Adrenal gland (tissue), 12 donors: ENCODE data around the gene TBC1D16. TPM values are rescaled to one million over a fixed set of nuclear protein-coding genes. Genes with fewer than 3 reads are reported as not detected.

Experiments
- DNase-seq, 7 donors: peaks; one replicate each; pipeline ENCODE4 v3.0.0-alpha.2; 2019 to 2020
- H3K27ac ChIP-seq, 5 donors: fragments of 200-600 bp; sonication (generic) in 4 of 5; 1 replicate in 3 of 5; 2 replicates in 2 of 5; pipeline versions ENCODE4 v1.5.1 to v1.8.0; 2016 to 2020; ENCODE audit warnings: mild to moderate bottlenecking in 1 of 5
- H3K27me3 ChIP-seq: fragments of 200-600 bp; 2 replicates; pipeline ENCODE4 v1.8.0; 2021
- H3K36me3 ChIP-seq, 2 donors: fragments of 200-600 bp; replicated peaks in 1 of 2; 1 replicate in 1 of 2; 2 replicates in 1 of 2; pipeline versions ENCODE4 v1.5.1 to v1.8.0; 2018 to 2022
- H3K4me1 ChIP-seq, 2 donors: fragments of 200-600 bp; replicated peaks in 1 of 2; 1 replicate in 1 of 2; 2 replicates in 1 of 2; pipeline versions ENCODE4 v1.5.1 to v1.8.0; 2018 to 2021
- H3K4me3 ChIP-seq, 4 donors: fragments of 200-600 bp; sonication (generic) in 3 of 4; one replicate each; pipeline ENCODE4 v1.5.1; 2016 to 2018
- H3K9me3 ChIP-seq, 3 donors: fragments of 200-600 bp; sonication (generic) in 1 of 3; replicated peaks in 1 of 3; 1 replicate in 2 of 3; 2 replicates in 1 of 3; pipeline versions ENCODE4 v1.5.1 to v1.8.0; 2016 to 2021
- POLR2A ChIP-seq, 2 donors: fragments of 450-650 bp; IDR thresholded peaks; one replicate each; pipeline ENCODE4 v1.6.1; 2017; ENCODE audit warnings: antibody characterized with exemption in 2 of 2, mild to moderate bottlenecking in 2 of 2, moderate library complexity in 1 of 2
- WGBS, 4 donors: extraction: QIAGEN DNeasy Blood & Tissue Kit in 2 of 4; methylation state at CpG; one replicate each; pipeline versions ENCODE4 v1.1.5 to v1.1.7; 2013 to 2017; 5-methylcytosine and 5-hydroxymethylcytosine counted together
- intact Hi-C, 2 donors: fragments of 100-400 bp; cut with DNase I; formaldehyde crosslinking; loops; one replicate each; pipeline versions ENCODE4 v1.14.1 to v1.15.0; 2022 to 2023
- polyA plus RNA-seq, 3 donors: library from polyadenylated mRNA; stranded (reverse); fragments of 200-250 nt in 2 of 3; fragments of 350-450 nt in 1 of 3; fragmentation: Illumina TruSeq in 1 of 3; extraction: RNeasy Lipid Tissue Mini Kit (QIAGEN cat#74804) in 1 of 3; gene quantifications; one replicate each; pipeline ENCODE4 v1.2.3, GENCODE V29; 2013 to 2014
- total RNA-seq, 9 donors: library from RNA; depleted of rRNA in 4 of 9; stranded (reverse); fragments of >200 nt in 4 of 9; fragments of 120-200 nt in 1 of 9; fragmentation: NEBNext Ultra II Directional in 1 of 9; extraction: Animal tissue kit (Norgen Biotek cat#: 25700) in 1 of 9; gene quantifications; one replicate each; pipeline versions ENCODE4 v1.1.0 to v1.2.4, GENCODE V29; 2013 to 2023
- TF ChIP-seq, protein P1 (sequence below), 6 experiments: fragments of 450-650 bp in 4 of 6; fragments of 200-600 bp in 2 of 6; sonication (generic) in 1 of 6; IDR thresholded peaks; 1 replicate in 5 of 6; 2 replicates in 1 of 6; pipeline versions ENCODE4 v1.5.1 to v1.8.0; 2016 to 2021; ENCODE audit warnings: antibody characterized with exemption in 6 of 6, mild to moderate bottlenecking in 2 of 6, moderate library complexity in 1 of 6
- donor health status: healthy with polysubstance abuse.
- donor health status: Bipolar disorder and iron deficiency.
- donor health status: DM: yes; HTN: yes; CAD: no.
- donor health status: DM: no; HTN: no; CAD: no.
- donor health status: DM: no; HTN: no; CAD: no.
- donor health status: DM: yes; HTN: yes; CAD: no.

Gene TBC1D16
- total and polyA plus RNA-seq, 12 donors = 4.2 to 62.5 (median 29.5) TPM

DNA sequence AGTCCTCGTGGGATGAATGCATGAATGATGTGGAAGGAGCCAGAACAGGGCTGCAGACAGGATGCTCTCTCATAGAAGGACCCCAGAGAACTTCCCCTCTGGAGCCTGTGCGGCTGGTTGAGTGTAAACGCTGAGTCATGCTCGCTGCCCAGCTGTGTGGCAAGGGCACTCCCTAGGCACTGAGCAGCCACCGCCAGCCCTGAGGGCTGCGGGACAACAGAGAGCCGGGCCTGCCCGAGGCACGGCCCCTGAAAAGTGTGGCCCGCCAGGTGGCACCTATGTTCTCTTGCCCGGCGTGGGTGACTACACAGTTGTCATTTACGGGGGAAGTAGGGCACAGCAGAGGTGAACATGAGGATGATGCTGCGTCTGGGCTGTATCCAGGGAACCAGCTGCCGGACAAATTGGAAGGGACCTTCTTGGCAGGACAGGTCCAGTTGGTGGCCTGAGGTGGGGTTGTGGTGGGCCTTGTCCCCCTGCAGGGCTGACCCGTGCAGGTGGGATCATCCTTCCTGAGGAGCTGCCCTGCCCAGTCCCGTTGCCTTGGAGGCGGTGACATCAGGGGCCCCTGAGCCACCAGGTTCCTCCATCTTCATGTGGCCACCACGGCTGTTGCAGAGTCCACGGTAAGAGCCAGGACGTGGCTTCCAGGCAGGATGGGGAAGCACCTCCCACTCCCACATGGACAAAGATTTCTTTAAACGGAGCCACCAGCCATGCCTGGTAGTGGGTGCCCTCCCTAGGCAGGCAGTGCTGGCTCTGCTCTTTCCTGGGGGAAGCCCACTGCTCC, 101.6 kb downstream of the TBC1D16 start:
- DNase-seq = peak in 6 of 7 donors; percentile 47 to 69 (median 62)
- Histone ChIP-seq H3K4me1 (peaks cover 0 to 9% of the 10 kb centered on the region in 2 donors), H3K9me3 (no peaks in the 10 kb centered on the region), H3K27ac (no peak overlapping the region), H3K4me3 (no peak overlapping the region), H3K27me3 (peaks cover 14% of the 10 kb centered on the region), H3K36me3 (no peaks in the 10 kb centered on the region)
- TF ChIP-seq POLR2A (IDR thresholded peaks at IDR 0.05) = no peak
- TF ChIP-seq, protein P1, sequence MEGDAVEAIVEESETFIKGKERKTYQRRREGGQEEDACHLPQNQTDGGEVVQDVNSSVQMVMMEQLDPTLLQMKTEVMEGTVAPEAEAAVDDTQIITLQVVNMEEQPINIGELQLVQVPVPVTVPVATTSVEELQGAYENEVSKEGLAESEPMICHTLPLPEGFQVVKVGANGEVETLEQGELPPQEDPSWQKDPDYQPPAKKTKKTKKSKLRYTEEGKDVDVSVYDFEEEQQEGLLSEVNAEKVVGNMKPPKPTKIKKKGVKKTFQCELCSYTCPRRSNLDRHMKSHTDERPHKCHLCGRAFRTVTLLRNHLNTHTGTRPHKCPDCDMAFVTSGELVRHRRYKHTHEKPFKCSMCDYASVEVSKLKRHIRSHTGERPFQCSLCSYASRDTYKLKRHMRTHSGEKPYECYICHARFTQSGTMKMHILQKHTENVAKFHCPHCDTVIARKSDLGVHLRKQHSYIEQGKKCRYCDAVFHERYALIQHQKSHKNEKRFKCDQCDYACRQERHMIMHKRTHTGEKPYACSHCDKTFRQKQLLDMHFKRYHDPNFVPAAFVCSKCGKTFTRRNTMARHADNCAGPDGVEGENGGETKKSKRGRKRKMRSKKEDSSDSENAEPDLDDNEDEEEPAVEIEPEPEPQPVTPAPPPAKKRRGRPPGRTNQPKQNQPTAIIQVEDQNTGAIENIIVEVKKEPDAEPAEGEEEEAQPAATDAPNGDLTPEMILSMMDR (IDR thresholded peaks at IDR 0.05) = no peak
- 45 to 51% (median 48%) methylated on average over 7 to 22 of the region's 22 CpGs for WGBS, 4 donors
- intact Hi-C loops = no loop called here

DNA sequence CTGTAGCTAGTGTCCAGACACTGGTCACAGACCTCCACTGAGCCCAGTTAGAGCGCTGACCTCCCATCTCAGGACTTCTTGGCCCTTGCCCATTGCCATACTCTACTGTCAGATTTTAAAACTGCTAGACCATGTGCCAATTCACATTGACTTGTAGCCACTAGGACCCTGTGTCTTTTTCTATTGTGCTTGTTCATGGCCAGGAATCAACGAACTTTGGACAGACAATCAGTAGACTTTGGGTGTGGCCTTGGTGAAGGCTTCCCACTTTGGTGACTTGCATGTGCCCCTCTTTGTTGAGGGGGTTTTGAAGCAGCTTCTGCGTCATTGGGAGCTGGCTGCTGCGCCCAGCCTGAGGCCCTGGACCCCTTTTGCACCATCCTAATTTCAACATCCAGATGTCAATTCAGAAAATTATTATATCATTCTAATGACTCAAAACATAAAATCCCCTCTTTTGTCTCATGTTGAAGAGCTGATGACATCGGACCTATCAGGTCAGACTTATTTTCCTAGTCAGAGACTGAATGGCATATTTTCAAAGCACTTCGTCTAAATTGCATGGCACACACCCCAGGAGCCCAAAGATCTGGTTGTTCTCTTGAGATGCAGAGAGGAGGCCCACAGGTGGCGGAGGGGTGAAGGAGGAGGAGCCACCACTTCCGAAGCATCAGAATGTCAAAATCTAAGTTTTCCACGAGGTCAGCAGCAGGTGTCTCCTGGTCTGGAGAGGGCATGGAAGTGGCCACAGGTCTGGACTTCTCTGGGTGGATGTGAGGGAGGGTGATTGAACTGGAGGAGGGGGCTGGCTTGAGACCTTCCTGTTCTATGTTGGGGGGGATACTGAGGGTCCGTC, 103.0 kb downstream of the TBC1D16 start:
- Histone ChIP-seq H3K4me1 (peaks cover 0 to 9% of the 10 kb centered on the region in 2 donors), H3K27me3 (peaks cover 15% of the 10 kb centered on the region), H3K9me3 (no peaks in the 10 kb centered on the region), H3K27ac (no peak overlapping the region), H3K4me3 (no peak overlapping the region), H3K36me3 (no peaks in the 10 kb centered on the region)
- no peak for DNase-seq
- 68 to 73% (median 71%) methylated on average over 10 of the region's 10 CpGs for WGBS, 4 donors
- intact Hi-C loops = no loop called here
- no peak for TF ChIP-seq POLR2A (IDR thresholded peaks at IDR 0.05)
- TF ChIP-seq, protein P1 (IDR thresholded peaks at IDR 0.05) = no peak

DNA sequence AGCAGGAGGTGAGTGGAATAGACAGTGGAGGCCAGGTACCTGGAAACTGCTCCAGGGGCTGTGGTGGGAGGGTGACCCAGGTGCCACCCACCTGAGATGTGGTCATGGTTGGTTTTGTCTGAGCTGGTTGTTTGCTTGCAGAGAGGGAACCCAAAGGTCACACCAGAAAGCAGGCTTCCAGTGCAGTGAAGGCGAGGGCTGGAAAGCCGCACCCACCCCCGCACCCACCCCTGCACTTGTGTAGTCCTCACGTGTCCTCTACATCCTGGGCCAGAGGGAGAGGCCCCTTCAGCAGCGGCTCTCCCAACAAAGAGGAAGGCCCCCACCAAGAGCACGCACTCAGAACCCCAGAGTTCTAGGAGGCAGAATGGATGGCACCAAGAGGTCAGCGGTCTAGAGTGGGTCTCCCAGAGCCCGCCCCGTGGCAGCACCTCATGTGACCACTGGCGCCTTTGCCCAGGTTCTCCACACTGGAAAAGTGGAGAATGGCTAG, 103.8 kb downstream of the TBC1D16 start:
- H3K9me3 ChIP-seq = no peaks in the 10 kb centered on the region
- H3K36me3 ChIP-seq = no peaks in the 10 kb centered on the region
- H3K27me3 ChIP-seq = peaks cover 15% of the 10 kb centered on the region
- 82 to 89% (median 87%) methylated on average over 9 to 10 of the region's 10 CpGs for WGBS, 4 donors
- TF ChIP-seq, protein P1 (IDR thresholded peaks at IDR 0.05) = no peak
- no peak for TF ChIP-seq POLR2A (IDR thresholded peaks at IDR 0.05)
- no peak overlapping the region for H3K27ac ChIP-seq
- H3K4me3 ChIP-seq = no peak overlapping the region
- peaks cover 0 to 9% of the 10 kb centered on the region in 2 donors for H3K4me1 ChIP-seq
- intact Hi-C loops = no loop called here
- DNase-seq = no peak
